Measurements from ENCODE around the gene SIRT4.

SIRT4 gene

GRCh38 chr12:120339256-120339655 is 37.1 kb downstream of the SIRT4 start:
- no peak for DNase-seq

- DNase-seq: no peak
Observed at GRCh38 chr12:120342175-120343038, 40.3 kb downstream of the SIRT4 start.

GRCh38 chr12:120343039-120343537 is 41.0 kb downstream of the SIRT4 start:
- DNase-seq: no peak

GRCh38 chr12:120343692-120344091 is 41.6 kb downstream of the SIRT4 start:
- no peak for DNase-seq

GRCh38 chr12:120346031-120346430 is 43.9 kb downstream of the SIRT4 start:
- no peak for DNase-seq

GRCh38 chr12:120346681-120347080 is 44.6 kb downstream of the SIRT4 start:
- DNase-seq: no peak

GRCh38 chr12:120347766-120348165 is 45.6 kb downstream of the SIRT4 start:
- no peak for DNase-seq

GRCh38 chr12:120350576-120351350 is 48.6 kb downstream of the SIRT4 start:
- DNase-seq: no peak

GRCh38 chr12:120352117-120352516 is 50.0 kb downstream of the SIRT4 start:
- no peak for DNase-seq

- DNase-seq: no peak
Observed at GRCh38 chr12:120353136-120353535, 51.0 kb downstream of the SIRT4 start.

- DNase-seq: no peak
Observed at GRCh38 chr12:120353556-120354317, 51.6 kb downstream of the SIRT4 start.

- no peak for DNase-seq
Observed at GRCh38 chr12:120356567-120357030, 54.5 kb downstream of the SIRT4 start.

GRCh38 chr12:120357104-120357503 is 55.0 kb downstream of the SIRT4 start:
- no peak for DNase-seq

GRCh38 chr12:120358412-120359100 is 56.4 kb downstream of the SIRT4 start:
- DNase-seq: no peak

- no peak for DNase-seq
Observed at GRCh38 chr12:120359128-120359527, 57.0 kb downstream of the SIRT4 start.

GRCh38 chr12:120361506-120362208 is 59.5 kb downstream of the SIRT4 start:
- peak; percentile 82 for DNase-seq
